HepG2 (cell line): ENCODE results near the gene RESP18. TPM values are rescaled to one million over a fixed set of nuclear protein-coding genes. Genes with fewer than 3 reads are reported as not detected.

Source experiments
- AHR ChIP-seq: IDR thresholded peaks from 2 replicates; pipeline ENCODE4 v1.6.1; 2018; ENCODE audit warnings: missing genetic modification reagents, missing compliant biosample characterization
- CEBPB ChIP-seq: IDR thresholded peaks from 2 replicates; pipeline ENCODE4 v1.6.1; 2011; ENCODE audit warnings: low read depth, low read length, improper control_type of control experiment, borderline replicate concordance
- CENPT ChIP-seq: sonication (generic); formaldehyde crosslinking; IDR thresholded peaks from 2 replicates; pipeline ENCODE4 v1.8.0; 2022; ENCODE audit warnings: low read depth, mild to moderate bottlenecking, moderate library complexity, missing genetic modification reagents
- GPN1 ChIP-seq: sonication (generic); formaldehyde crosslinking; IDR thresholded peaks from 2 replicates; pipeline ENCODE4 v1.5.1; 2020; ENCODE audit warnings: missing genetic modification reagents, borderline replicate concordance
- HHEX ChIP-seq: IDR thresholded peaks from 2 replicates; pipeline ENCODE4 v1.6.1; 2016; ENCODE audit warnings: control low read depth
- HNRNPH1 ChIP-seq: fragments of 200-400 bp; formaldehyde crosslinking; optimal IDR thresholded peaks from 2 replicates; pipeline ENCODE3; 2017; ENCODE audit warnings: mild to moderate bottlenecking, low read depth, low read length
- HNRNPUL1 ChIP-seq: fragments of 200-400 bp; formaldehyde crosslinking; IDR thresholded peaks from 2 replicates; pipeline ENCODE4 v1.6.1; 2017; ENCODE audit warnings: low read depth, mild to moderate bottlenecking, low read length, moderate library complexity
- MAFF ChIP-seq: IDR thresholded peaks from 2 replicates; pipeline ENCODE4 v1.6.1; 2011; ENCODE audit warnings: low read depth, low read length, improper control_type of control experiment
- PCBP2 ChIP-seq: fragments of 200-400 bp; formaldehyde crosslinking; optimal IDR thresholded peaks from 2 replicates; pipeline ENCODE3; 2018; ENCODE audit warnings: low read length, low read depth; ENCODE audit not compliant: poor library complexity, severe bottlenecking
- POLR2AphosphoS5 ChIP-seq: IDR thresholded peaks from 2 replicates; pipeline ENCODE4 v1.6.1; 2012; ENCODE audit warnings: low read depth, low read length
- RBM22 ChIP-seq: fragments of 200-400 bp; formaldehyde crosslinking; optimal IDR thresholded peaks from 2 replicates; pipeline ENCODE3; 2017; ENCODE audit warnings: mild to moderate bottlenecking, low read length, moderate library complexity
- RXRA ChIP-seq: sonication (generic); formaldehyde crosslinking; IDR thresholded peaks from 2 replicates; pipeline ENCODE4 v1.5.1; 2020; ENCODE audit warnings: missing genetic modification reagents
- XRCC5 ChIP-seq: fragments of 200-400 bp; formaldehyde crosslinking; optimal IDR thresholded peaks from 2 replicates; pipeline ENCODE3; 2017; ENCODE audit warnings: mild to moderate bottlenecking, low read length
- ZBTB42 ChIP-seq: sonication (generic); formaldehyde crosslinking; IDR thresholded peaks from 2 replicates; pipeline ENCODE4 v1.5.0; 2020; ENCODE audit warnings: mild to moderate bottlenecking, missing genetic modification reagents
- ZBTB46 ChIP-seq: sonication (generic); formaldehyde crosslinking; IDR thresholded peaks from 2 replicates; pipeline ENCODE4 v1.4.0; 2020; ENCODE audit warnings: mild to moderate bottlenecking, missing genetic modification reagents, borderline replicate concordance
- ZNF207 ChIP-seq: fragments of 450-650 bp; IDR thresholded peaks from 2 replicates; pipeline ENCODE4 v1.6.1; 2016; ENCODE audit warnings: antibody characterized with exemption, borderline replicate concordance
- ZNF350 ChIP-seq: sonication (generic); formaldehyde crosslinking; IDR thresholded peaks from 2 replicates; pipeline ENCODE4 v1.4.0; 2020; ENCODE audit warnings: mild to moderate bottlenecking, low read depth, missing genetic modification reagents, borderline replicate concordance
- ZNF407 ChIP-seq: sonication (generic); formaldehyde crosslinking; IDR thresholded peaks from one replicate; pipeline ENCODE4 v1.5.1; 2020; ENCODE audit warnings: mild to moderate bottlenecking, missing genetic modification reagents; ENCODE audit errors: not compliant biosample characterization
- ZNF740 ChIP-seq: sonication (generic); formaldehyde crosslinking; IDR thresholded peaks from 2 replicates; pipeline ENCODE4 v1.4.0; 2020; ENCODE audit warnings: missing genetic modification reagents
- polyA plus RNA-seq, 8 experiments: library from polyadenylated mRNA; depleted of rRNA in 3 of 8; stranded (reverse) in 7 of 8; unstranded in 1 of 8; fragments of >200 nt; fragmentation: Illumina TruSeq in 4 of 8; extraction: Trizol in 4 of 8; gene quantifications; 2 replicates each; pipeline versions ENCODE4 v1.2.1 to v1.2.3, GENCODE V29; 2011 to 2016; ENCODE audit warnings: low read depth in 4 of 8, missing spikeins in 1 of 8, mixed read lengths in 1 of 8; ENCODE audit not compliant: insufficient read depth in 1 of 8
- total RNA-seq, 5 experiments: library from RNA; depleted of rRNA; stranded (reverse); fragments of >200 nt; fragmentation: Illumina TruSeq; extraction: Trizol; gene quantifications; 2 replicates each; pipeline ENCODE4 v1.2.3, GENCODE V29; 2016; ENCODE audit warnings: low read depth in 1 of 5

RESP18 gene
- total and polyA plus RNA-seq, 2 of the 13 experiments (the other 11 are each of a cell fraction or from before 2014, with no cell fraction given), result not detected

DNA sequence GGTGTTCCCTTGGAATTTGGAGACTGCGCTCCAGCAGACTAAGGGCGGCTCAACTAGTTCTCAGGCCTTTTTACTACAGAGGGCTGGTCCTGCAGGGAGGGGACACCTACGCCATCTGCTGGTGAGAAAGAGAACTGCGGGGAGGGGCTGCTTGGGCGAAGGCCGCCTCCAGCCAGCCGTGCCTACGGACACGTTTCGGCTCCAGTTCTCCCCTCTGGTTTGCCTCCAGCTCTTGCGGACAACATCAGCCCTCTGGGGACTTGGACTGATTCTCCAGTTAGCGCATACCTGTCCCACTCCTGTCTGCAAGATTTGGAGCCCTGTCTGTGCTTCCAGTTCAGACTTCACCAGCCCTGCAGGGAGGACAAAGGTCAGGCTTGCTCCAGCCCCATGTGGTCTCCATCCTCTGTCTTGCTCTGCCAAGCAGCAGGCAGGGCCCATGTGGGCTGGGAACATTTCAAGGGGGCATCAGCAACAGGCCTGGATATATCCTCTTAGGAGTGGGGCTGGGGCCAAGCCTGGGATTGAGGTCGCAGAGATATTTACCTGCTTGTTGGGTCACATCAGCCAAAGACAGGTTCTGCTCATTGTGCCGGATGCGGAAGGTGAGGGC lies 33.7 kb downstream of the RESP18 start (continued):
- TF ChIP-seq ZBTB46, result no peak
- TF ChIP-seq XRCC5, result peak; percentile 95
- TF ChIP-seq HHEX (CRISPR knock-in tag), result no peak
- TF ChIP-seq PCBP2, result no peak
- TF ChIP-seq MAFF, result no peak
- TF ChIP-seq POLR2AphosphoS5, result no peak
- peak; percentile 31 for TF ChIP-seq ZNF407
- TF ChIP-seq CENPT (CRISPR knock-in tag), result no peak
- no peak for TF ChIP-seq AHR (CRISPR knock-in tag)
- TF ChIP-seq HNRNPH1, result no peak
- TF ChIP-seq RBM22, result no peak
- no peak for TF ChIP-seq CEBPB
- TF ChIP-seq GPN1, result no peak
- TF ChIP-seq ZNF740 (CRISPR knock-in tag), result no peak
- 0 out of 2 replicates have a peak, but pooled peaks have one; percentile 21 for TF ChIP-seq RXRA (CRISPR knock-in tag)
- TF ChIP-seq ZBTB42 (CRISPR knock-in tag), result no peak
- no peak for TF ChIP-seq HNRNPUL1
- peak; percentile 68; the same call in 1 of the 2 replicates for TF ChIP-seq ZNF350
- TF ChIP-seq ZNF207, result no peak
